ENCODE measurements around the gene BORCS5.

Gene BORCS5

GRCh38 chr12:12319451-12320183 lies 37.3 kb upstream of the BORCS5 start:
- TF ChIP-seq TSHZ2 (CRISPR knock-in tag; IDR thresholded peaks at IDR 0.05) (no peak), RARB (CRISPR knock-in tag; IDR thresholded peaks at IDR 0.05) (no peak), GLIS3 (CRISPR knock-in tag; IDR thresholded peaks at IDR 0.05) (no peak), ARNTL (CRISPR knock-in tag; IDR thresholded peaks at IDR 0.05; ENCODE audit: borderline replicate concordance, low read depth) (no peak), PPARA (CRISPR knock-in tag; IDR thresholded peaks at IDR 0.05; ENCODE audit: borderline replicate concordance) (no peak), ZNF8 (CRISPR knock-in tag; IDR thresholded peaks at IDR 0.05) (no peak), CSRNP3 (CRISPR knock-in tag; IDR thresholded peaks at IDR 0.05) (no peak), ISL1 (CRISPR knock-in tag; IDR thresholded peaks at IDR 0.05) (no peak), ZC3H10 (CRISPR knock-in tag; IDR thresholded peaks at IDR 0.05) (no peak), SNAI2 (CRISPR knock-in tag; IDR thresholded peaks at IDR 0.05) (no peak)
- no peak for ATAC-seq

GRCh38 chr12:12323118-12323517 lies 33.8 kb upstream of the BORCS5 start:
- no peak; the same call in 2 of the 3 replicates for ATAC-seq
- TF ChIP-seq ZC3H10 (CRISPR knock-in tag; IDR thresholded peaks at IDR 0.05) (no peak), SNAI2 (CRISPR knock-in tag; IDR thresholded peaks at IDR 0.05) (no peak), ARNTL (CRISPR knock-in tag; IDR thresholded peaks at IDR 0.05; ENCODE audit: borderline replicate concordance, low read depth) (no peak), POU6F1 (CRISPR knock-in tag; IDR thresholded peaks at IDR 0.05; ENCODE audit: borderline replicate concordance, low read depth) (no peak), ZNF70 (CRISPR knock-in tag; IDR thresholded peaks at IDR 0.05) (no peak), GLIS3 (CRISPR knock-in tag; IDR thresholded peaks at IDR 0.05) (no peak), OSR1 (CRISPR knock-in tag; IDR thresholded peaks at IDR 0.05) (no peak), ZFP30 (CRISPR knock-in tag; IDR thresholded peaks at IDR 0.05) (no peak), CREB5 (CRISPR knock-in tag; IDR thresholded peaks at IDR 0.05; ENCODE audit: low read depth) (no peak), TOX (CRISPR knock-in tag; IDR thresholded peaks at IDR 0.05; ENCODE audit: borderline replicate concordance) (no peak), RARB (CRISPR knock-in tag; IDR thresholded peaks at IDR 0.05) (no peak), CSDC2 (CRISPR knock-in tag; IDR thresholded peaks at IDR 0.05) (no peak), ISL1 (CRISPR knock-in tag; IDR thresholded peaks at IDR 0.05) (no peak)

- peak; percentile 36 for ATAC-seq
- TF ChIP-seq ISL1 (CRISPR knock-in tag; IDR thresholded peaks at IDR 0.05) (no peak), RARB (CRISPR knock-in tag; IDR thresholded peaks at IDR 0.05) (no peak), ARNTL (CRISPR knock-in tag; IDR thresholded peaks at IDR 0.05; ENCODE audit: borderline replicate concordance, low read depth) (no peak), OSR1 (CRISPR knock-in tag; IDR thresholded peaks at IDR 0.05) (no peak), ZNF8 (CRISPR knock-in tag; IDR thresholded peaks at IDR 0.05) (no peak), ESRRG (CRISPR knock-in tag; IDR thresholded peaks at IDR 0.05) (no peak), BACH2 (CRISPR knock-in tag; IDR thresholded peaks at IDR 0.05; ENCODE audit: borderline replicate concordance) (no peak), TSHZ2 (CRISPR knock-in tag; IDR thresholded peaks at IDR 0.05) (no peak), ZFP30 (CRISPR knock-in tag; IDR thresholded peaks at IDR 0.05) (no peak)
Observed at GRCh38 chr12:12323591-12323990, 33.3 kb upstream of the BORCS5 start.

All from SK-N-SH treated with all-trans-retinoic acid at 6 μM for 48 hours (cell line).